ENCODE data around the gene FAAP20. TPM values are rescaled to one million over a fixed set of nuclear protein-coding genes. Genes with fewer than 3 reads are reported as not detected.

Gene FAAP20
- total RNA-seq, 2 donors from 2014 or later = 44.6 to 48.6 TPM

Other genes starting within 250 kb of the FAAP20 start
- not detected for gene CFAP74, start 191.0 kb downstream of the FAAP20 start, total RNA-seq
- under 1 TPM in 1 of 2 donors, not detected in 1; 0.17 TPM for gene GABRD, start 175.4 kb downstream of the FAAP20 start, total RNA-seq
- gene PRKCZ, start 144.4 kb downstream of the FAAP20 start, total RNA-seq = 10 to 100 TPM; 26.0 to 33.5 TPM
- 100 to 1,000 TPM; 183 to 215 TPM for gene SKI, start 33.5 kb upstream of the FAAP20 start, total RNA-seq
- gene MORN1, start 196.8 kb upstream of the FAAP20 start, total RNA-seq = 1 to 10 TPM; 7.0 to 8.4 TPM
- 10 to 100 TPM; 68.4 to 70.0 TPM for gene RER1, start 197.1 kb upstream of the FAAP20 start, total RNA-seq
- gene PEX10, start 217.8 kb upstream of the FAAP20 start, total RNA-seq = 1 to 10 TPM; 7.3 to 8.3 TPM

Data from T-helper 17 cell (primary cell).